CD14-positive monocyte (primary cell): Measurements from ENCODE around the gene CNTN2. TPM values are rescaled to one million over a fixed set of nuclear protein-coding genes. Genes with fewer than 3 reads are reported as not detected.

Experiments
- DNase-seq, 3 donors: peaks; one replicate each; pipeline ENCODE4 v3.0.0-alpha.2; 2011 to 2022
- H2AFZ ChIP-seq: 2 replicates; pipeline ENCODE4 v1.6.0; 2012; ENCODE audit warnings: mild to moderate bottlenecking, low read depth, low read length, inconsistent platforms; ENCODE audit not compliant: insufficient read depth, poor library complexity, severe bottlenecking
- H3K27ac ChIP-seq, 2 donors: 1 replicate in 1 of 2; 2 replicates in 1 of 2; pipeline ENCODE4 v1.5.1; 2012 to 2013; ENCODE audit warnings: low read length in 2 of 2, control low read depth in 1 of 2, inconsistent platforms in 1 of 2, low read depth in 1 of 2, mild to moderate bottlenecking in 1 of 2
- H3K27me3 ChIP-seq, 2 donors: one replicate each; pipeline versions ENCODE4 v1.6.0 to v1.6.1; 2011 to 2013; ENCODE audit warnings: low read length in 2 of 2; ENCODE audit not compliant: control insufficient read depth in 2 of 2, insufficient read depth in 2 of 2
- H3K36me3 ChIP-seq, 2 donors: replicated peaks in 1 of 2; 1 replicate in 1 of 2; 2 replicates in 1 of 2; pipeline versions ENCODE4 v1.5.1 to v1.6.1; 2012 to 2013; ENCODE audit warnings: low read length in 2 of 2, control low read depth in 1 of 2, inconsistent platforms in 1 of 2, mild to moderate bottlenecking in 1 of 2; ENCODE audit not compliant: insufficient read depth in 2 of 2, control insufficient read depth in 1 of 2
- H3K4me1 ChIP-seq, 2 donors: 1 replicate in 1 of 2; 2 replicates in 1 of 2; pipeline versions ENCODE4 v1.5.1 to v1.6.1; 2012 to 2013; ENCODE audit warnings: low read length in 2 of 2, control low read depth in 1 of 2, inconsistent platforms in 1 of 2, mild to moderate bottlenecking in 1 of 2, moderate library complexity in 1 of 2; ENCODE audit not compliant: insufficient read depth in 2 of 2, control insufficient read depth in 1 of 2
- H3K4me2 ChIP-seq: replicated peaks from 2 replicates; pipeline ENCODE3; 2012; ENCODE audit warnings: low read length, moderate library complexity, mild to moderate bottlenecking; ENCODE audit not compliant: poor library complexity, severe bottlenecking; ENCODE audit errors: extremely low read depth
- H3K4me3 ChIP-seq, 3 experiments: fragments of 200-600 bp in 1 of 3; sonication (generic) in 1 of 3; replicated peaks in 1 of 3; 1 replicate in 2 of 3; 2 replicates in 1 of 3; pipeline ENCODE4 v1.5.1; 2011 to 2013; ENCODE audit warnings: low read length in 3 of 3, mild to moderate bottlenecking in 3 of 3, control low read depth in 2 of 3, low read depth in 2 of 3, inconsistent platforms in 1 of 3, moderate library complexity in 1 of 3
- H3K79me2 ChIP-seq: 2 replicates; pipeline ENCODE4 v1.6.0; 2012; ENCODE audit warnings: mild to moderate bottlenecking, control low read depth, inconsistent platforms, low read length, moderate library complexity; ENCODE audit not compliant: insufficient read depth
- H3K9ac ChIP-seq: 2 replicates; pipeline ENCODE4 v1.6.0; 2017; ENCODE audit warnings: low read length, mild to moderate bottlenecking; ENCODE audit not compliant: insufficient read depth, poor library complexity, severe bottlenecking
- H3K9me3 ChIP-seq, 2 donors: replicated peaks in 1 of 2; 1 replicate in 1 of 2; 2 replicates in 1 of 2; pipeline versions ENCODE4 v1.5.1 to v1.6.1; 2012 to 2013; ENCODE audit warnings: low read length in 2 of 2, control low read depth in 1 of 2; ENCODE audit not compliant: control insufficient read depth in 1 of 2, insufficient read depth in 1 of 2
- H4K20me1 ChIP-seq: 2 replicates; pipeline ENCODE4 v1.6.0; 2012; ENCODE audit warnings: mild to moderate bottlenecking, low read length, control low read depth, moderate library complexity; ENCODE audit not compliant: insufficient read depth
- H3K27ac Mint-ChIP-seq, 7 donors: one replicate each; pipeline ENCODE4 v1.8.0; 2020; ENCODE audit warnings: mild to moderate bottlenecking in 7 of 7, mixed read lengths in 7 of 7, moderate library complexity in 6 of 7, inconsistent platforms in 2 of 7
- H3K27me3 Mint-ChIP-seq, 3 donors: one replicate each; pipeline ENCODE4 v1.8.0; 2021 to 2022; ENCODE audit warnings: low read depth in 3 of 3, mild to moderate bottlenecking in 3 of 3, mixed read lengths in 3 of 3, moderate library complexity in 3 of 3, inconsistent platforms in 1 of 3
- H3K36me3 Mint-ChIP-seq, 2 donors: one replicate each; pipeline ENCODE4 v1.8.0; 2020; ENCODE audit warnings: mixed read lengths in 2 of 2, inconsistent platforms in 1 of 2, mild to moderate bottlenecking in 1 of 2
- H3K4me1 Mint-ChIP-seq: one replicate; pipeline ENCODE4 v1.8.0; 2020; ENCODE audit warnings: mild to moderate bottlenecking, mixed read lengths
- H3K4me3 Mint-ChIP-seq, 2 donors: one replicate each; pipeline ENCODE4 v1.8.0; 2020; ENCODE audit warnings: mild to moderate bottlenecking in 2 of 2, mixed read lengths in 2 of 2, moderate library complexity in 1 of 2
- H3K9me3 Mint-ChIP-seq, 7 donors: one replicate each; pipeline ENCODE4 v1.8.0; 2020 to 2022; ENCODE audit warnings: mixed read lengths in 7 of 7, mild to moderate bottlenecking in 6 of 7, moderate library complexity in 6 of 7, inconsistent platforms in 2 of 7
- WGBS: methylation state at CpG from one replicate; pipeline ENCODE4 v1.1.5; 2013; ENCODE audit warnings: missing lambda C conversion rate; ENCODE audit not compliant: insufficient coverage; 5-methylcytosine and 5-hydroxymethylcytosine counted together
- intact Hi-C, 2 donors: fragments of 100-400 bp; cut with micrococcal nuclease; formaldehyde crosslinking; loops; one replicate each; pipeline versions ENCODE4 v1.15.0 to v1.15.1; 2023
- polyA plus RNA-seq, 3 donors: library from polyadenylated mRNA; depleted of rRNA in 1 of 3; unstranded in 2 of 3; stranded (reverse) in 1 of 3; fragments of 300-500 nt in 2 of 3; fragments of >200 nt in 1 of 3; fragmentation: Illumina TruSeq in 2 of 3; gene quantifications; 1 replicate in 2 of 3; 2 replicates in 1 of 3; pipeline ENCODE4 v1.2.3, GENCODE V29; 2012 to 2021
- TF ChIP-seq, protein P1 (sequence below): fragments of 200-600 bp; IDR thresholded peaks from one replicate; pipeline ENCODE4 v1.8.0; 2022; ENCODE audit warnings: antibody characterized with exemption, mild to moderate bottlenecking

CNTN2 gene
- polyA plus RNA-seq, 3 donors, result not detected

DNA sequence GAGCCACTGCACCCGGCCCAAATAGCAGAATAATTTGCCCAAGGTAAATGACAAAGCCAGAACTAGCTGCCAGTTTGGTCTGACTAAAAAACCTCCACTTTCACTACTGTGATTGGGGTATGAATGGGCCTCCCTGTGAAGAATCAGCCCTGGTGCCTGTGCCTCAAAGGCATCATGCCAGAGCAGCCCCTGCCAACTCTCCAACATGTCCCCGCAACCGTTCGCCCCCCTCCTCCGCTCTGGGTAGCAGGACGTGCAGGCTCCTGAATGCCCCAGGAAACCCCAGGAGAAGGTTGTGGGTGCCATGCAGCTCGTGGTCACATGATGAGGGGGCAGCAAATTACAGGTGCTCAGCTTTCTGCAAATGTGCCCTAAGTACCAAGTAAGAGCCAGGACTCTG, 14.6 kb upstream of the CNTN2 start:
- TF ChIP-seq, protein P1, sequence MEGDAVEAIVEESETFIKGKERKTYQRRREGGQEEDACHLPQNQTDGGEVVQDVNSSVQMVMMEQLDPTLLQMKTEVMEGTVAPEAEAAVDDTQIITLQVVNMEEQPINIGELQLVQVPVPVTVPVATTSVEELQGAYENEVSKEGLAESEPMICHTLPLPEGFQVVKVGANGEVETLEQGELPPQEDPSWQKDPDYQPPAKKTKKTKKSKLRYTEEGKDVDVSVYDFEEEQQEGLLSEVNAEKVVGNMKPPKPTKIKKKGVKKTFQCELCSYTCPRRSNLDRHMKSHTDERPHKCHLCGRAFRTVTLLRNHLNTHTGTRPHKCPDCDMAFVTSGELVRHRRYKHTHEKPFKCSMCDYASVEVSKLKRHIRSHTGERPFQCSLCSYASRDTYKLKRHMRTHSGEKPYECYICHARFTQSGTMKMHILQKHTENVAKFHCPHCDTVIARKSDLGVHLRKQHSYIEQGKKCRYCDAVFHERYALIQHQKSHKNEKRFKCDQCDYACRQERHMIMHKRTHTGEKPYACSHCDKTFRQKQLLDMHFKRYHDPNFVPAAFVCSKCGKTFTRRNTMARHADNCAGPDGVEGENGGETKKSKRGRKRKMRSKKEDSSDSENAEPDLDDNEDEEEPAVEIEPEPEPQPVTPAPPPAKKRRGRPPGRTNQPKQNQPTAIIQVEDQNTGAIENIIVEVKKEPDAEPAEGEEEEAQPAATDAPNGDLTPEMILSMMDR, result no peak
- Histone ChIP-seq H3K27me3 (no peaks in the 10 kb centered on the region), H3K4me1 (no peaks in the 10 kb centered on the region), H3K79me2 (no peaks in the 10 kb centered on the region), H3K9me3 (no peaks in the 10 kb centered on the region), H3K27ac (no peak overlapping the region), H3K36me3 (no peaks in the 10 kb centered on the region), H4K20me1 (no peaks in the 10 kb centered on the region), H3K4me3 (no peak overlapping the region), H3K4me2 (no peak overlapping the region), H2AFZ (no peak overlapping the region), H3K9ac (no peak overlapping the region)
- H3K9me3 Mint-ChIP-seq, result no peaks in the 10 kb centered on the region
- peaks cover 0 to 9% (median 3%) of the 10 kb centered on the region in 3 donors for H3K27me3 Mint-ChIP-seq
- intact Hi-C loops, result no loop called here
- H3K36me3 Mint-ChIP-seq, result no peaks in the 10 kb centered on the region
- 67% methylated on average over 2 of the region's 7 CpGs for WGBS
- no peak overlapping the region for H3K4me3 Mint-ChIP-seq
- DNase-seq, result no peak
- H3K27ac Mint-ChIP-seq, result no peak overlapping the region
- H3K4me1 Mint-ChIP-seq, result no peaks in the 10 kb centered on the region

DNA sequence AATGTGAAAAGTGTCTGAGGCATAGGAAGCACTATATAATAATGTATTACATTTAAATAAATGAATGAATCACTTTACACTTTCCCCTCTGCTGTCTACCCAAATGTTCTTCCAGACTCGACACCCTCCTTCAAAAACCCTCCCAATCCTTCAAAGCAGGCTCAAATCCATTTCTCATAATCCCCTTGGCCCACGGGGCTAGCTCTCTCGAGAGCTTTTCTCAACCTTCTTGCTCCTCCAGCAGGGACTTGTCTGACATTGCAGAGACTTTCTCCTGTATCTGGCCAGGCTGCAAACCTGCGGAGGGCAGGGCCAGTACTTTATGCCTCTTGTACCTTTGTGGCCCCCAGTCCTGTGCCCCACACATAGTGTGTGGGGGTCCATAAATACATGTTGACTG, 14.1 kb upstream of the CNTN2 start:
- H3K4me1 Mint-ChIP-seq, result no peaks in the 10 kb centered on the region
- WGBS, result 84% methylated on average over 4 of the region's 4 CpGs

More for the DNA sequence above, 14.1 kb upstream of the CNTN2 start:
- H3K27ac Mint-ChIP-seq, result no peak overlapping the region
- Histone ChIP-seq H3K27me3 (no peaks in the 10 kb centered on the region), H2AFZ (no peak overlapping the region), H4K20me1 (no peaks in the 10 kb centered on the region), H3K4me2 (no peak overlapping the region), H3K9ac (no peak overlapping the region), H3K36me3 (no peaks in the 10 kb centered on the region), H3K9me3 (no peaks in the 10 kb centered on the region), H3K27ac (no peak overlapping the region), H3K4me1 (no peaks in the 10 kb centered on the region), H3K79me2 (no peaks in the 10 kb centered on the region), H3K4me3 (no peak overlapping the region)
- H3K4me3 Mint-ChIP-seq, result no peak overlapping the region
- H3K36me3 Mint-ChIP-seq, result no peaks in the 10 kb centered on the region
- TF ChIP-seq, protein P1, result no peak
- H3K27me3 Mint-ChIP-seq, result peaks cover 0 to 9% (median 3%) of the 10 kb centered on the region in 3 donors
- H3K9me3 Mint-ChIP-seq, result no peaks in the 10 kb centered on the region
- DNase-seq, result no peak
- intact Hi-C loops, result no loop called here
